Liver (tissue), 9 donors: ENCODE results near the gene MEIS2. TPM values are rescaled to one million over a fixed set of nuclear protein-coding genes. Genes with fewer than 3 reads are reported as not detected.

Experiments
- DNase-seq: peaks from one replicate; pipeline ENCODE4 v3.0.0-alpha.2; 2017; ENCODE audit warnings: low spot score
- H3K27ac ChIP-seq, 2 donors: one replicate each; pipeline ENCODE4 v1.7.0; 2013; ENCODE audit warnings: inconsistent platforms in 2 of 2, low read length in 2 of 2, control low read depth in 1 of 2, low read depth in 1 of 2, mild to moderate bottlenecking in 1 of 2
- H3K27me3 ChIP-seq, 4 donors: one replicate each; pipeline versions ENCODE4 v1.6.1 to v1.7.0; 2013; ENCODE audit warnings: low read length in 3 of 4, inconsistent platforms in 1 of 4, mild to moderate bottlenecking in 1 of 4, moderate library complexity in 1 of 4; ENCODE audit not compliant: control insufficient read depth in 4 of 4, insufficient read depth in 4 of 4
- H3K36me3 ChIP-seq, 4 donors: one replicate each; pipeline versions ENCODE4 v1.6.1 to v1.7.0; 2013; ENCODE audit warnings: low read length in 3 of 4, mild to moderate bottlenecking in 3 of 4, low read depth in 1 of 4, moderate library complexity in 1 of 4; ENCODE audit not compliant: control insufficient read depth in 4 of 4, insufficient read depth in 3 of 4
- H3K4me1 ChIP-seq, 4 donors: one replicate each; pipeline versions ENCODE4 v1.6.1 to v1.7.0; 2013; ENCODE audit warnings: low read length in 3 of 4, mild to moderate bottlenecking in 3 of 4, moderate library complexity in 1 of 4; ENCODE audit not compliant: control insufficient read depth in 4 of 4, insufficient read depth in 4 of 4
- H3K4me3 ChIP-seq, 3 donors: one replicate each; pipeline versions ENCODE4 v1.6.1 to v1.7.0; 2013; ENCODE audit warnings: low read length in 3 of 3, control low read depth in 1 of 3, low read depth in 1 of 3, mild to moderate bottlenecking in 1 of 3
- H3K9ac ChIP-seq, 2 donors: one replicate each; pipeline ENCODE4 v1.7.0; 2013; ENCODE audit warnings: low read length in 2 of 2, mild to moderate bottlenecking in 2 of 2, moderate library complexity in 2 of 2, control low read depth in 1 of 2, low read depth in 1 of 2
- H3K9me3 ChIP-seq, 4 donors: one replicate each; pipeline versions ENCODE4 v1.6.1 to v1.7.0; 2013; ENCODE audit warnings: low read length in 3 of 4; ENCODE audit not compliant: control insufficient read depth in 4 of 4
- ATF3 ChIP-seq: IDR thresholded peaks from 2 replicates; pipeline ENCODE4 v1.6.1; 2016; ENCODE audit warnings: antibody characterized with exemption
- CTCF ChIP-seq: fragments of 150-350 bp; IDR thresholded peaks from 2 replicates; pipeline ENCODE4 v1.5.1; 2017; ENCODE audit warnings: improper control_type of control experiment, low read depth, low read length; ENCODE audit not compliant: missing input control
- EGR1 ChIP-seq, 2 donors: IDR thresholded peaks; 2 replicates each; pipeline ENCODE4 v1.6.1; 2016 to 2018; ENCODE audit warnings: antibody characterized with exemption in 2 of 2, low read depth in 2 of 2
- FOXA1 ChIP-seq: IDR thresholded peaks from 2 replicates; pipeline ENCODE4 v1.6.1; 2016; ENCODE audit warnings: antibody characterized with exemption
- FOXA2 ChIP-seq: IDR thresholded peaks from 2 replicates; pipeline ENCODE4 v1.6.1; 2016; ENCODE audit warnings: antibody characterized with exemption
- GABPA ChIP-seq, 2 donors: IDR thresholded peaks in 1 of 2; conservative IDR thresholded peaks in 1 of 2; 2 replicates each; pipeline ENCODE4 v1.6.1; 2016; ENCODE audit warnings: antibody characterized with exemption in 2 of 2, mild to moderate bottlenecking in 1 of 2, moderate library complexity in 1 of 2
- HNF4A ChIP-seq, 2 donors: conservative IDR thresholded peaks; 2 replicates each; pipeline ENCODE4 v1.6.1; 2016; ENCODE audit warnings: antibody characterized with exemption in 2 of 2, mild to moderate bottlenecking in 2 of 2
- HNF4G ChIP-seq: IDR thresholded peaks from 2 replicates; pipeline ENCODE4 v1.6.1; 2016; ENCODE audit warnings: antibody characterized with exemption
- JUND ChIP-seq, 2 donors: IDR thresholded peaks; 2 replicates each; pipeline ENCODE4 v1.6.1; 2016; ENCODE audit warnings: antibody characterized with exemption in 2 of 2
- MAX ChIP-seq: IDR thresholded peaks from 2 replicates; pipeline ENCODE4 v1.6.1; 2016; ENCODE audit warnings: antibody characterized with exemption
- NR2F2 ChIP-seq: IDR thresholded peaks from 2 replicates; pipeline ENCODE4 v1.6.1; 2016; ENCODE audit warnings: antibody characterized with exemption
- RAD21 ChIP-seq, 2 donors: IDR thresholded peaks; 2 replicates each; pipeline ENCODE4 v1.6.1; 2016; ENCODE audit warnings: antibody characterized with exemption in 2 of 2, mild to moderate bottlenecking in 2 of 2
- RXRA ChIP-seq, 2 donors: IDR thresholded peaks; 2 replicates each; pipeline ENCODE4 v1.6.1; 2017 to 2018; ENCODE audit warnings: antibody characterized with exemption in 2 of 2, mild to moderate bottlenecking in 1 of 2
- SP1 ChIP-seq: IDR thresholded peaks from 2 replicates; pipeline ENCODE4 v1.6.1; 2018; ENCODE audit warnings: antibody characterized with exemption, mild to moderate bottlenecking
- TAF1 ChIP-seq: conservative IDR thresholded peaks from 2 replicates; pipeline ENCODE4 v1.6.1; 2016; ENCODE audit warnings: antibody characterized with exemption, mild to moderate bottlenecking
- YY1 ChIP-seq: IDR thresholded peaks from 2 replicates; pipeline ENCODE4 v1.6.1; 2016; ENCODE audit warnings: antibody characterized with exemption, mild to moderate bottlenecking
- ZBTB33 ChIP-seq: IDR thresholded peaks from 2 replicates; pipeline ENCODE4 v1.6.1; 2016; ENCODE audit warnings: antibody characterized with exemption
- whole genome bisulfite sequencing: extraction: QIAGEN DNeasy Blood & Tissue Kit; methylation state at CpG from one replicate; pipeline ENCODE4 v1.1.7; 2013; 5-methylcytosine and 5-hydroxymethylcytosine counted together
- polyA plus RNA-seq, 2 donors: library from polyadenylated mRNA; stranded (reverse) in 1 of 2; unstranded in 1 of 2; fragments of 200-250 nt in 1 of 2; fragments of >200 nt in 1 of 2; fragmentation: Nextera tagmentation in 1 of 2; extraction: Ambion mirVana in 1 of 2; gene quantifications; one replicate each; pipeline versions ENCODE4 v1.2.1 to v1.2.3, GENCODE V29; 2013 to 2015
- total RNA-seq, 2 donors: library from RNA; depleted of rRNA; stranded (reverse); fragments of >200 nt; gene quantifications; one replicate each; pipeline ENCODE4 v1.2.3, GENCODE V29; 2014
- donor health status: healthy.
- donor health status: healthy.
- donor health status: healthy.
- donor health status: healthy.
- donor health status: healthy.

The MEIS2 gene
- total and polyA plus RNA-seq, 4 donors, result 3.9 to 12.6 (median 7.6) TPM

GRCh38 chr15:36899696-36900095 lies 200.7 kb downstream of the MEIS2 start:
- no peak overlapping the region for H3K9ac ChIP-seq
- 85% methylated on average over 2 of the region's 2 CpGs for WGBS
- no peaks in the 10 kb centered on the region for H3K27me3 ChIP-seq
- H3K4me1 ChIP-seq, result no peaks in the 10 kb centered on the region
- TF ChIP-seq NR2F2 (no peak), JUND (IDR thresholded peaks at IDR 0.05) (no peak), FOXA2 (no peak), RAD21 (IDR thresholded peaks at IDR 0.05) (no peak), MAX (no peak), GABPA (IDR thresholded peaks at IDR 0.05 in 1 of 2, conservative IDR thresholded peaks at IDR 0.05 in 1 of 2) (no peak), CTCF (no peak), FOXA1 (no peak), ZBTB33 (no peak), ATF3 (no peak)
- no peak overlapping the region for H3K4me3 ChIP-seq
- no peak for DNase-seq
- H3K27ac ChIP-seq, result no peak overlapping the region
- H3K9me3 ChIP-seq, result no peaks in the 10 kb centered on the region
- H3K36me3 ChIP-seq, result peaks cover 0 to 1% (median 0%) of the 10 kb centered on the region in 4 donors

GRCh38 chr15:36898536-36899126 lies 201.7 kb downstream of the MEIS2 start:
- H3K27me3 ChIP-seq, result no peaks in the 10 kb centered on the region
- TF ChIP-seq JUND (IDR thresholded peaks at IDR 0.05) (no peak), YY1 (no peak), MAX (no peak), GABPA (IDR thresholded peaks at IDR 0.05 in 1 of 2, conservative IDR thresholded peaks at IDR 0.05 in 1 of 2) (no peak), RXRA (IDR thresholded peaks at IDR 0.05) (no peak)
- H3K9ac ChIP-seq, result no peak overlapping the region
- no peaks in the 10 kb centered on the region for H3K4me1 ChIP-seq
- H3K36me3 ChIP-seq, result peaks cover 0 to 1% (median 0%) of the 10 kb centered on the region in 4 donors
- H3K9me3 ChIP-seq, result no peaks in the 10 kb centered on the region
- no peak for DNase-seq
- no peak overlapping the region for H3K27ac ChIP-seq
- H3K4me3 ChIP-seq, result no peak overlapping the region
- 63% methylated on average over 4 of the region's 4 CpGs for WGBS

- no peak for DNase-seq
- TF ChIP-seq TAF1 (no peak), JUND (IDR thresholded peaks at IDR 0.05) (no peak), YY1 (no peak), HNF4A (conservative IDR thresholded peaks at IDR 0.05) (no peak), EGR1 (IDR thresholded peaks at IDR 0.05; ENCODE audit: low read depth in 2 of 2) (no peak), HNF4G (no peak), ZBTB33 (no peak), CTCF (no peak), FOXA1 (no peak), FOXA2 (no peak), RAD21 (IDR thresholded peaks at IDR 0.05) (no peak), MAX (no peak), RXRA (IDR thresholded peaks at IDR 0.05) (no peak), SP1 (no peak)
Measured at GRCh38 chr15:36897834-36898233, 202.5 kb downstream of the MEIS2 start.

More at GRCh38 chr15:36897834-36898233, 202.5 kb downstream of the MEIS2 start:
- Histone ChIP-seq H3K27me3 (no peaks in the 10 kb centered on the region), H3K9ac (no peak overlapping the region), H3K4me3 (no peak overlapping the region), H3K27ac (no peak overlapping the region), H3K4me1 (no peaks in the 10 kb centered on the region), H3K36me3 (peaks cover 0 to 1% (median 0%) of the 10 kb centered on the region in 4 donors), H3K9me3 (no peaks in the 10 kb centered on the region)
- WGBS, result 87% methylated on average over 3 of the region's 3 CpGs
